Measurements from ENCODE around the gene MRPL18. TPM values are rescaled to one million over a fixed set of nuclear protein-coding genes. Genes with fewer than 3 reads are reported as not detected.

Gene MRPL18
- total and polyA plus RNA-seq, 2 of the 8 experiments (the other 6 are each of a cell fraction or from before 2014, with no cell fraction given) = 58.7 to 79.8 TPM

DNA sequence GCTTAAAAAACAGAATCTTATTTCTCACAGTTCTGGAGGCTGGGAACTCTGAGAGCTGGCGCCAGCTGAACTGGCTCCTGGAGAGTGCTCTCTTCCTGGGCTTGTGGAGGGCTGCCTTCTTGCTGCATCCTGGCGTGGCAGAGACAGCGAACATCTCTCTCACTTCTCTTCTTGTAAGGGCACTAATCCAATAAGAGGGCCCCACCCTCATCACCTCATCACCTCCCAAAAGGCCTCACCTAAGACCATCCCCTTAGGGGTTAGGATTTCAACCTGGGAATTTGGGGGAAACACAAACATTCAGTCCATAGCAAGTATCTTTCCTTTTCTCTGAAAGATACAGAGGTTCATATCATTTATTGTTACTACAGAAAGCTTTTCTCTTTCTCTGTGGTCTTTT lies 33.7 kb downstream of the MRPL18 start:
- H2BK12ac ChIP-seq (ENCODE audit: low read depth, low read length) = no peak overlapping the region
- no peak for DNase-seq (ENCODE audit: low read depth in 1 of 2, low spot score in 2 of 2)
- FAIRE-seq = no peak
- H4K20me1 ChIP-seq (replicated peaks in 1 of 2; ENCODE audit: control insufficient read depth in 1 of 2, insufficient read depth in 2 of 2, low read length in 2 of 2) = peaks cover 0 to 2% of the 10 kb centered on the region in 2 experiments
- no peak overlapping the region for H3K56ac ChIP-seq (replicated peaks; ENCODE audit: insufficient read length, low read depth, low read length)
- H3K14ac ChIP-seq (ENCODE audit: insufficient read length) = no peak overlapping the region
- H2AFZ ChIP-seq (ENCODE audit: low read length) = no peak overlapping the region
- H3K79me1 ChIP-seq (ENCODE audit: low read depth, low read length) = no peaks in the 10 kb centered on the region
- no peak overlapping the region for H3K23ac ChIP-seq (ENCODE audit: insufficient read length)
- H3K27me3 ChIP-seq (replicated peaks in 1 of 4; ENCODE audit: control insufficient read depth in 3 of 4, extremely low read depth in 1 of 4, insufficient read depth in 3 of 4, low read length in 3 of 4) = no peaks in the 10 kb centered on the region
- POLR2A ChIA-PET (ENCODE audit: partially characterized antibody) = no interaction called here
- H3K36me3 ChIP-seq (ENCODE audit: control insufficient read depth in 2 of 4, insufficient read depth in 4 of 4, low read length in 3 of 4) = no peaks in the 10 kb centered on the region
- WGBS, 2 experiments (ENCODE audit: extremely low coverage in 1 of 2, insufficient coverage in 1 of 2, insufficient read length in 1 of 2, insufficient replicate concordance in 2 of 2, low coverage in 1 of 2, low lambda C conversion rate in 2 of 2, missing lambda C conversion rate in 1 of 2) = 90% methylated on average over 3 of the region's 3 CpGs; no CpG with 5 or more reads in 1 of the 2 experiments
- H3K4me2 ChIP-seq (ENCODE audit: insufficient read depth in 1 of 2, low read depth in 2 of 2, low read length in 2 of 2) = no peak overlapping the region
- H3K9ac ChIP-seq (replicated peaks in 1 of 4; ENCODE audit: extremely low read depth in 1 of 4, low read depth in 3 of 4, low read length in 3 of 4) = no peak overlapping the region
- no peak overlapping the region for H4K91ac ChIP-seq (replicated peaks; ENCODE audit: insufficient read length, low read length)
- H3K4me1 ChIP-seq (replicated peaks in 1 of 4; ENCODE audit: control insufficient read depth in 3 of 4, insufficient read depth in 4 of 4, low read length in 3 of 4) = peaks cover 0 to 11% (median 5%) of the 10 kb centered on the region in 4 experiments; a peak in 6 of 7 replicates
- no peaks in the 10 kb centered on the region for H3K9me3 ChIP-seq (ENCODE audit: insufficient read depth in 2 of 2, low read depth in 1 of 2, low read length in 1 of 2)
- H2BK20ac ChIP-seq (ENCODE audit: low read length) = no peak overlapping the region
- TF ChIP-seq BACH1 (IDR thresholded peaks at IDR 0.05; ENCODE audit: low read length) (no peak), PHF8 (conservative IDR thresholded peaks at IDR 0.05; ENCODE audit: low read depth, low read length) (no peak), BCL11A (IDR thresholded peaks at IDR 0.05; ENCODE audit: low read depth in 2 of 2, low read length in 2 of 2) (no peak)
- no peak overlapping the region for H3K18ac ChIP-seq (ENCODE audit: extremely low read depth, low read length)
- H3K4ac ChIP-seq (replicated peaks; ENCODE audit: insufficient read length, low read depth, low read length) = no peak overlapping the region
- H4K5ac ChIP-seq (ENCODE audit: insufficient read length, low read depth, low read length) = no peak overlapping the region
- H4K8ac ChIP-seq (ENCODE audit: extremely low read depth, insufficient read depth, low read length) = no peak overlapping the region
- no peaks in the 10 kb centered on the region for H3K79me2 ChIP-seq (ENCODE audit: control insufficient read depth in 1 of 2, insufficient read depth in 2 of 2, low read length in 2 of 2)
- H3K23me2 ChIP-seq (ENCODE audit: low read depth, low read length) = no peaks in the 10 kb centered on the region
- H2AK5ac ChIP-seq (ENCODE audit: low read depth, low read length) = no peak overlapping the region
- no peak overlapping the region for H2BK120ac ChIP-seq (replicated peaks; ENCODE audit: low read depth, low read length)
- H2BK5ac ChIP-seq (ENCODE audit: low read depth, low read length) = no peak overlapping the region
- H2BK15ac ChIP-seq (ENCODE audit: low read length) = no peak overlapping the region
- CTCF ChIA-PET (ENCODE audit: partially characterized antibody) = interaction anchor here (1.4 to 2.1 kb wide), 3 partner anchors 10 to 33 kb away, joined by 3 to 14 read pairs (median 3); no protein-coding TSS in a partner anchor
- H3K27ac ChIP-seq (ENCODE audit: low read depth, low read length) = no peak overlapping the region
- H3K4me3 ChIP-seq (ENCODE audit: extremely low read depth in 1 of 4, insufficient read depth in 2 of 4, low read depth in 3 of 4, low read length in 4 of 4) = no peak overlapping the region

All from H1 (cell line).